ENCODE results near the gene IL4R. TPM values are rescaled to one million over a fixed set of nuclear protein-coding genes. Genes with fewer than 3 reads are reported as not detected.

IL4R gene
- total and polyA plus RNA-seq, 10 of the 15 experiments (the other 5 are each of a cell fraction or from before 2014, with no cell fraction given), result 2.6 to 70.4 (median 36.6) TPM

DNA sequence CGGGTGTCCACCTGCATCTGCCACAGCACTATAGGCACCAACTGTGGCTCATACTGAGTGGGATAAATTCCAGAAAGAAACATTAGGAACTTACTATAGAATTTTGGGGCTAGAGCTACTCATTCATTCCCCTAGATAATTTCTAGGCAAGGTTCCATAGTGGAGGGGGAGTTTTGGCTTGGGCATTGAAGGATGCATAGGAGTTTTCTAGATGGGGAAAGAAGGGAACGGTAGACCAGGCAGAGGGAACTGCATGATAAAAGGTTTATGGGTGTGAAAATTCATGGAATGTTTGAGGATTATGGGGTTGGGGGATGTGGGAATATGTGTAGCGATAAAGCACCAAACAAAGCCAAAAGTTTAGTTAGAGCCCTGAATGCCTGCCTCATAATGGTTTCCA, 35.5 kb downstream of the IL4R start:
- DNase-seq (ENCODE audit: low read depth, low spot score) (no peak), FAIRE-seq (no peak), ATAC-seq (no peak)
- H3K27me3 ChIP-seq (replicated peaks in 1 of 2; ENCODE audit: control insufficient read depth in 2 of 2, insufficient read depth in 2 of 2, low read length in 1 of 2), result no peaks in the 10 kb centered on the region
- no peaks in the 10 kb centered on the region for H3K4me1 ChIP-seq (ENCODE audit: control insufficient read depth, insufficient read depth, low read length)
- H3K79me2 ChIP-seq (ENCODE audit: control insufficient read depth, insufficient read depth, low read length), result no peaks in the 10 kb centered on the region
- no peak overlapping the region for H3K27ac ChIP-seq (ENCODE audit: control insufficient read depth, insufficient read depth)
- no peaks in the 10 kb centered on the region; the same call in 2 of the 3 replicates for H3K9me3 ChIP-seq (replicated peaks; ENCODE audit: control insufficient read depth, insufficient read depth, low read length)
- ChIA-PET SMC1A (ENCODE audit: uncharacterized antibody, unreplicated experiment) (interaction anchor here (1.0 kb wide), 1 partner anchor 75 kb away, joined by 3 read pairs; no protein-coding TSS in a partner anchor), POLR2A (interaction anchor here (0.6 to 1.5 kb wide), 2 partner anchors 10 to 66 kb away, joined by 3 to 5 read pairs; no protein-coding TSS in a partner anchor), CTCF (interaction anchor here (0.9 kb wide), 1 partner anchor 170 kb away, joined by 3 read pairs; no protein-coding TSS in a partner anchor), RAD21 (ENCODE audit: unreplicated experiment) (interaction anchor here (2.4 kb wide), 1 partner anchor 114 kb away, joined by 8 read pairs; no protein-coding TSS in a partner anchor)
- no peak overlapping the region for H2AFZ ChIP-seq (ENCODE audit: control insufficient read depth, low read depth, low read length)
- no peaks in the 10 kb centered on the region for H4K20me1 ChIP-seq (ENCODE audit: control insufficient read depth, insufficient read depth)
- 100% methylated on average over 3 of the region's 3 CpGs for WGBS (ENCODE audit: insufficient coverage, insufficient replicate concordance, low lambda C conversion rate, missing lambda C conversion rate)
- no peak overlapping the region for H3K4me3 ChIP-seq
- no peak overlapping the region for H3K9ac ChIP-seq (ENCODE audit: control insufficient read depth, insufficient read depth, low read length)
- H3K36me3 ChIP-seq (ENCODE audit: control insufficient read depth in 2 of 2, insufficient read depth in 2 of 2, low read length in 1 of 2), result peaks cover 14 to 38% of the 10 kb centered on the region in 2 experiments; a peak in 3 of 4 replicates
- in situ Hi-C loops (cut with MboI), result no loop called here
- no peak overlapping the region for H3K4me2 ChIP-seq (ENCODE audit: control insufficient read depth, insufficient read depth)
- TF ChIP-seq FOS (IDR thresholded peaks at IDR 0.05; ENCODE audit: borderline replicate concordance, extremely low read depth, insufficient read length) (no peak), RAD51 (IDR thresholded peaks at IDR 0.05) (no peak), MTA2 (IDR thresholded peaks at IDR 0.05; ENCODE audit: low read depth) (no peak), HDGF (IDR thresholded peaks at IDR 0.05) (no peak), SUZ12 (IDR thresholded peaks at IDR 0.05; ENCODE audit: unreplicated experiment) (no peak), MEF2B (IDR thresholded peaks at IDR 0.05; ENCODE audit: partially characterized antibody, poor library complexity, severe bottlenecking) (no peak), NBN (IDR thresholded peaks at IDR 0.05) (no peak), FOXK2 (IDR thresholded peaks at IDR 0.05) (no peak), ZNF622 (IDR thresholded peaks at IDR 0.05) (no peak), CEBPB (IDR thresholded peaks at IDR 0.05; ENCODE audit: borderline replicate concordance in 1 of 2, low read depth in 2 of 2, low read length in 2 of 2) (no peak), ETV6 (conservative IDR thresholded peaks at IDR 0.05 in 1 of 2, IDR thresholded peaks at IDR 0.05 in 1 of 2; ENCODE audit: borderline replicate concordance in 1 of 2, low read depth in 1 of 2) (no peak)
- TF ChIP-seq, protein P1, sequence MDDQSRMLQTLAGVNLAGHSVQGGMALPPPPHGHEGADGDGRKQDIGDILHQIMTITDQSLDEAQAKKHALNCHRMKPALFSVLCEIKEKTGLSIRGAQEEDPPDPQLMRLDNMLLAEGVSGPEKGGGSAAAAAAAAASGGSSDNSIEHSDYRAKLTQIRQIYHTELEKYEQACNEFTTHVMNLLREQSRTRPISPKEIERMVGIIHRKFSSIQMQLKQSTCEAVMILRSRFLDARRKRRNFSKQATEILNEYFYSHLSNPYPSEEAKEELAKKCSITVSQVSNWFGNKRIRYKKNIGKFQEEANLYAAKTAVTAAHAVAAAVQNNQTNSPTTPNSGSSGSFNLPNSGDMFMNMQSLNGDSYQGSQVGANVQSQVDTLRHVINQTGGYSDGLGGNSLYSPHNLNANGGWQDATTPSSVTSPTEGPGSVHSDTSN (IDR thresholded peaks at IDR 0.05; ENCODE audit: insufficient replicate concordance, low read depth, low read length), result no peak
- intact Hi-C loops (cut with micrococcal nuclease; ENCODE audit: unreplicated experiment), result no loop called here
- BruUV-seq (replicated peaks), result no TSS peak
